Activated naive CD8-positive, alpha-beta T cell (primary cell): Measurements from ENCODE around the gene MTHFR.

Experiments
- H3K27ac Mint-ChIP-seq: one replicate; pipeline ENCODE4 v1.8.0; 2021; ENCODE audit warnings: mixed read lengths
- H3K27me3 Mint-ChIP-seq: one replicate; pipeline ENCODE4 v1.8.0; 2021; ENCODE audit warnings: mixed read lengths
- H3K36me3 Mint-ChIP-seq: one replicate; pipeline ENCODE4 v1.8.0; 2021; ENCODE audit warnings: mixed read lengths
- H3K4me1 Mint-ChIP-seq: one replicate; pipeline ENCODE4 v1.8.0; 2021; ENCODE audit warnings: low read depth, mixed read lengths
- H3K4me3 Mint-ChIP-seq: one replicate; pipeline ENCODE4 v1.8.0; 2021; ENCODE audit warnings: mild to moderate bottlenecking, mixed read lengths
- H3K9me3 Mint-ChIP-seq: one replicate; pipeline ENCODE4 v1.8.0; 2021; ENCODE audit warnings: low read depth, mixed read lengths

The MTHFR gene

DNA sequence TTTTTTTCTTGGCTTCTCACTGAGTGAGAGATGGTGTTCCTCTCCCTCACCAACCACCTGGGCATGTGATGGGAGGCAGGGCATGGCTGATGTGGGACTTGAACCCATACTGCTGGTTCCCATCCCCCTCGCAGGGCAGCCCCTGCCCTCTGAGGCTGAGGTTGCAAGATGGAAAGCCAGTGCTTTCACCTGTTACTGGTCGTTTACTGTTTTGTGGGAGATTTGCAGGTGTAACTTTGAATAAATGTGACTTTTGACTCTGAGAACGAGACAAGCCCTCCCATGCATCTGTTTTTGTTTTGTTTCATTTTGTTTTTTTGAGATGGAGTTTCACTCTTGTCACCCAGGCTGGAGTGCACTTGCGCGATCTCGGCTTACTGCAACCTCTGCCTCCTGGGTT lies 22.2 kb downstream of the MTHFR start:
- no peak overlapping the region for H3K4me3 Mint-ChIP-seq
- H3K36me3 Mint-ChIP-seq = no peaks in the 10 kb centered on the region
- H3K27me3 Mint-ChIP-seq = no peaks in the 10 kb centered on the region
- H3K27ac Mint-ChIP-seq = no peak overlapping the region
- H3K4me1 Mint-ChIP-seq = peaks cover 2% of the 10 kb centered on the region
- no peaks in the 10 kb centered on the region for H3K9me3 Mint-ChIP-seq

DNA sequence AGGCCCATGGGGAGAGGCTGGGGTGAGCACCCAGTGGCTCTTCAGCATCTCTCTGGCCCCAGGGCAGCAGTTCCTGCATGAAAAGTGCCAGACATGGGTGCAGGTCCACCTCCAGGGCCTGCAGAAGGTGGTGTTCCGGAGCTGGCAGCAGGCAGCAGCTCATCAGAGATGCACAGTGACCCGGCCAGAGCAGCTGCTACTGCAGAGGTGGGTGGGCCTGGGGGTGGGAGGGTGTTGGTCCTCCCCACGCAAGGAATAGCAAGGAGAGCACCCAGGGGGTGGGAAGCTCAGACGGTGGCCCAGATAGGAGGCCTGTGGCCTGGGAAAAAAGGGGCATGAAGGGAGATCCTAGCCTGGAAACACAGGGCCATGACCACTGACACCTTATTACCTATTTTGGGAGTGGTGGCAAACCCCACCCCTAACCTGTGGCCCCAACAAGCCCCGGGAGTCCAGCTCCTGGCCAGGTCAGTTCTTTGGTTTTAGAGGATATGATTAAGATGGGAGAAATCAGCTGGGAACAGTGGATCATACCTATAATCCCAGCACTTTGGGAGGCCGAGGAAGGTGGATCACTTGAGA lies 23.5 kb downstream of the MTHFR start:
- no peak overlapping the region for H3K27ac Mint-ChIP-seq
- no peak overlapping the region for H3K4me3 Mint-ChIP-seq
- no peaks in the 10 kb centered on the region for H3K9me3 Mint-ChIP-seq
- no peaks in the 10 kb centered on the region for H3K36me3 Mint-ChIP-seq
- H3K4me1 Mint-ChIP-seq = peaks cover 2% of the 10 kb centered on the region
- H3K27me3 Mint-ChIP-seq = no peaks in the 10 kb centered on the region

DNA sequence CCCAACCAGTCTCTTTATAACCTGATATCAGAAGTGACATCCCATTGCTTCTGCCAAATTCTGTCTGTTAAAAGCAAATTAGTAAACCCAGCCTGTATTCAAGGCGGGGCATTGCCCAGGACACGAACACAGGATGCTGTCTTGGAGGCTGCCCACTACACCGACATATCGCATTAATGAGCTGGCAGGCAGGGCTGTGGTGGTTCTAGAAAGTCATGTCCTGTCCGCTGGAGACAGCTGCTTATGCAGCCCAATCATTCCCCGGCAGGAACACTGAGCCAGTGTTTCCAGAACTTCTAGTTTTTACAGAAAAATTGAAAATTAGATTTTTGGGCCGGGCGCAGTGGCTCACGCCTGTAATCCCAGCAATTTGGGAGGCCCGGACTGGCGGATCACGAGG lies 24.5 kb downstream of the MTHFR start:
- H3K27ac Mint-ChIP-seq = no peak overlapping the region
- H3K36me3 Mint-ChIP-seq = no peaks in the 10 kb centered on the region
- no peaks in the 10 kb centered on the region for H3K9me3 Mint-ChIP-seq
- no peaks in the 10 kb centered on the region for H3K27me3 Mint-ChIP-seq
- peaks cover 2% of the 10 kb centered on the region for H3K4me1 Mint-ChIP-seq
- no peak overlapping the region for H3K4me3 Mint-ChIP-seq

DNA sequence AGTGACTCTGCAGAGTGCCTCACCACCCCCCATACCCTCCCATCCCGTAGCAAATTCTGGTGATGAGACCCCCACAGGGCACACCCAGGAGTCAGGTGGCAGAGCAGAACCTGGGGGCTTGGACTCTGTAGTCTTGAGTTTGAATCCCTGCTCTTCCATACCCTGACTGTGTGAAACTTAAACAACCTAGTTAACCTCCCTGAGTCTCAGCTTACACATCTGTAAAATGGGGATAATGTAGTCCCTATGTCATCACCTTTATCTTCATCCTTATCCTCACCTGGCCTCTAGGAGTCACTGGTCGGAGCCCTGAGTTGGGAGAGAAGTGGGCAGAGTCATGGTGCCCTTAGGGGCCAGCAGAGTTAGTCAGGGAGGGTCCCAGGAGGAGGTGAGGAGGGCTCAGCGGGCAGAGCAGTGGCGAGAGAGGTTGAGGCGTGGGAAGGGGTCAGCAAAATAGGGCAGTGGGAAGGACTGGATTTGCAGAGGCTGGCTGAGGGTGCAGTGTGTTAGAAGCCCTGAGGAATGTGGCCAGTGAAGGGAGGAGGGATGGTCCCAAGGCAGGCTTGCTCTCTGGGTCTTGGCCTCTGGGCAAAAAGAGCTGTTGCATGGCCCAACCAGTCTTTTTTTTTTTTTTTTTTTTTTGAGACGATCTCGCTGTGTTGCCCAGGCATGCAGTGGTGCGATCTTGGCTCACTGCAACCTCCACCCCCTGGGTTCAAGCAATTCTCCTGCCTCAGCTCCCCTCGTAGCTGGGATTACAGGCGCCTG lies 25.2 kb downstream of the MTHFR start:
- no peaks in the 10 kb centered on the region for H3K27me3 Mint-ChIP-seq
- no peaks in the 10 kb centered on the region for H3K9me3 Mint-ChIP-seq
- H3K4me1 Mint-ChIP-seq = no peaks in the 10 kb centered on the region
- no peak overlapping the region for H3K27ac Mint-ChIP-seq
- no peak overlapping the region for H3K4me3 Mint-ChIP-seq
- H3K36me3 Mint-ChIP-seq = no peaks in the 10 kb centered on the region

DNA sequence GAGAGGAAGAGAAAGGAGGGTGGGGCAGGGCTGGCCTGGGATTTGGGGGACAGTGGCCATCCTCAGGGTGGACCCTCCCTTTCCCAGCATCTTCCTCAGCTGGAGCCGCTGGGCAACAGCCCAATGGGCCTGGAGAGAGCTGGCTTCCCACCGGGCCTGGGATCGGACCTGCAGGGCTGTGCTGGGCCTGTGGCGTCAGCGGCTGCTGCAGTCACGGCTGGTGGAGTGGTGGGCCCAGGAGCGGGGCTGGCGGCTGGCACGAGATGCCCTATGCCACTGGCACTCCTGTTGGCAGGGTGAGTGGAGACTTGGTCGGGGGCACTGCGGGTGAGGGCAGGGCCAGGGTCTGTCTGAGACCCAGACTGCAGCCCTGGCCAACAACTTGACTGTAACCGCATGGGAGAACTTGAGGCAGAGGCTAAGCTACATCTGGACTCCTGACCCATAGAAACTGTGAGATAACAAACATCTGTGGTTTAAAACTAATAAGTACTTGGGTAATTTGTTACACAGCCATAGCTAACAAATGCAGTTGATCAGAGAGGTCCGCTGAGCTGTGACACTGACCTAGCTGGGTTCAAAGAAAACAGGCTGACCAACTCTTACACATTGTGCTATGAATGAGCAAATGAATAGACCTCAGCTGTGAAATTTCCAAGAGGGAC lies 25.9 kb downstream of the MTHFR start:
- no peaks in the 10 kb centered on the region for H3K9me3 Mint-ChIP-seq

DNA sequence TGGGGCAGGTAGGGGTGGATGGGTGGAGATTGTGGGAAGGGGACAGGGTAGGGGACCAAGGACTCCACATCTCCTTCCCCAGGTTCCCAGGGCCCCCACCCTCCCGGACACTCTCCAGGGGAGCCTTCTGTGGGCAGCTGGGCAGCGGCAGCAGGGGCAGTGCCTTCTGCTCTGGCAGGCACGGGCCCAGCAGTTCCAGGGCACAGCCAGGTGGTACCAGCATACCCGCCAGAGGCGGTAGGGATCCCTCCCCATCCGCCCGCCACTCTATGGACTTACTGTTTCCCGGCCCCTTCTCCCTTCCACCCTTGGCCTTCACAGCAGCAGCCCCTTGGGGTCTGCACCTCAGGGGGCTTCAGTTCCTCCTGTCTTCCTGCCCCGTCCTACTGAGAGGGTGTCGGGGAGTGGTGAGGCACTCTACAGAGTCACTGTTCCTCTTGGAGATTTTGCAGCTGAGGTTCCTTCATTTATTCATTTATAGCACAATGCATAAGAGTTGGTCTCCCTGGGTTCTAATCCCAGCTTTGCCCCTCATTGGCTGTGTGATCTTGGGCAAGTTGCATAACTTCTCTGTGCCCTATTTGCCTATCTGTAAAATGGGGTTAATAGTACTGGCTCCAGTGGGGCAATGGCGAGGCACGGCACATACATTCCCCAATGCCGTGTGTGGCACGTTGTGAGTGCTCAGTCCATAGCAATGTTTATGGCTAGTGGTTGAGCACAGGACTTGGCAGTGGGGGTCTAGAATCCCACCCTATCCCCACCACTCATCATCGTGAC lies 26.7 kb downstream of the MTHFR start:
- Mint-ChIP-seq H3K27me3 (no peaks in the 10 kb centered on the region), H3K4me1 (no peaks in the 10 kb centered on the region), H3K27ac (no peak overlapping the region), H3K36me3 (no peaks in the 10 kb centered on the region), H3K4me3 (no peak overlapping the region), H3K9me3 (no peaks in the 10 kb centered on the region)

More for the DNA sequence above, 25.9 kb downstream of the MTHFR start:
- Mint-ChIP-seq H3K27me3 (no peaks in the 10 kb centered on the region), H3K4me1 (no peaks in the 10 kb centered on the region), H3K27ac (no peak overlapping the region), H3K4me3 (no peak overlapping the region), H3K36me3 (no peaks in the 10 kb centered on the region)

DNA sequence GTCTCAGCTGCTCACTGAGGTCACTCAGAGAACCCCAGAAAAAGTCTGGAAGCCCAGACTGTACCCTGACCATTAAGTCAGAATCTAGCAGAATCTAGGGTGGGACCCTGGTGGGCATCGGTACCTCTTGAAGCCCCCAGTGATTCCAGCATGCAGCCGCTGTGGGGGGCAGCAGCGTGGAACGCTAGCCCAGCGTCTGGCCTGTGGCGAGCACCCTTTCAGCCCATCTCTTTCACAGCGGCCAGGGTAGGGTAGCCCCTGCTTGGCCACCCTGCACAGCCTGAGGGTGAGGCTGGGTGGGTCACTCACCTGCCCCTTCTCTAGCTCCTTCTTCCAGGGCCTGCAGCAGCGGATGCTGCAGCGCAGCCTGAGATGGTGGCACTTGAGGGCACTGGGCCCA lies 27.4 kb downstream of the MTHFR start:
- H3K27ac Mint-ChIP-seq = no peak overlapping the region
- no peaks in the 10 kb centered on the region for H3K4me1 Mint-ChIP-seq
- no peaks in the 10 kb centered on the region for H3K9me3 Mint-ChIP-seq
- no peaks in the 10 kb centered on the region for H3K36me3 Mint-ChIP-seq
- H3K27me3 Mint-ChIP-seq = no peaks in the 10 kb centered on the region
- no peak overlapping the region for H3K4me3 Mint-ChIP-seq

DNA sequence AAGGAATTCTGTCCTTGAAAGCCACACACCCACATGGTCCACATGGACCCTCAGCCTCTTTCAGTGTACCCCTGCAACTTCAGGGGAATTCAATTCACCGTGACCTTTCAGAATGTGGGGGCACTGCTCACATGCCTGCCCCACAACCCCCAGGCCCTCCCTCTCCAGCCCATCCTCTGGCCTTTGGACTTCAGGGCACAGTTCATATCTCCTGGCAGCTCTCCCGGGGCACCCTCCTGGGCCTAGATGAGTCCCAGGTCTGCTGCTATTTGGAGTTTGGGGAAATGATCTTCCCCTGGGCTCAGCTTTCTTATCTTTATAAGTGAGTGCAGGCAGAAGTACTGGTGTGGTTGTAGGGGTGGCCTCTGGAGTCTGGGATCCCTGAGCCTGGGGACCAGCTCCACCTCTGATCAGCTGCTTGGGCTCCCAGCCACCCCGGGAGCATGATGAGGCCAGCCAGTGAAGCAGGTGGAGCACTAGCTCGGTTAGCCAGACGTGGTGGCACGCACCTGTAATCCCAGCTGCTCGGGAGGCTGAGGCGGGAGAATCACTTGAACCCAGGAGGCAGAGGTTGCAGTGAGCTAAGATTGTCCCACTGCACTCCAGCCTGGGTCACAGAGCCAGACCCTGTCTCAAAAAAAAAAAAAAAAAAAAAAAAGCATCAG lies 28.0 kb downstream of the MTHFR start:
- Mint-ChIP-seq H3K36me3 (no peaks in the 10 kb centered on the region), H3K4me1 (no peaks in the 10 kb centered on the region), H3K27me3 (no peaks in the 10 kb centered on the region), H3K27ac (no peak overlapping the region), H3K9me3 (no peaks in the 10 kb centered on the region), H3K4me3 (no peak overlapping the region)

DNA sequence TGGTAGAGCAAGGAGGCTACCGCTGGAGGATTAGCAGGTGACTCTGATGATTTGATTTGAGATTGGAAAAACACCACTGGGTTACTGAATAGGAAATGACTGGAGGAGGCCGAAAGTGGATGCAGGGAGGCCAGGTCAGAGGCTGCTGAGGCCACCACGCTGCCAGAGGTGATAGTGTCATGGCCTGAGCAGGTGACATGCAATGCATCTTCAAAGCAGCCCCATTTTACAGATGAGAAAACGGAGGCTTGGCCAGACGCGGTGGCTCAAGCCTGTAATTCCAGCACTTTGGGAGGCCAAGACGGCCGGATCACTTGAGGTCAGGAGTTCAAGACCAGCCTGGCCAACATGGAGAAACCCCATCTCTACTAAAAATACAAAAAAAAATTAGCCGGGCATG lies 31.0 kb downstream of the MTHFR start:
- H3K27me3 Mint-ChIP-seq = no peaks in the 10 kb centered on the region
- no peaks in the 10 kb centered on the region for H3K4me1 Mint-ChIP-seq
- H3K36me3 Mint-ChIP-seq = no peaks in the 10 kb centered on the region
- H3K4me3 Mint-ChIP-seq = no peak overlapping the region
- H3K27ac Mint-ChIP-seq = no peak overlapping the region
- no peaks in the 10 kb centered on the region for H3K9me3 Mint-ChIP-seq

DNA sequence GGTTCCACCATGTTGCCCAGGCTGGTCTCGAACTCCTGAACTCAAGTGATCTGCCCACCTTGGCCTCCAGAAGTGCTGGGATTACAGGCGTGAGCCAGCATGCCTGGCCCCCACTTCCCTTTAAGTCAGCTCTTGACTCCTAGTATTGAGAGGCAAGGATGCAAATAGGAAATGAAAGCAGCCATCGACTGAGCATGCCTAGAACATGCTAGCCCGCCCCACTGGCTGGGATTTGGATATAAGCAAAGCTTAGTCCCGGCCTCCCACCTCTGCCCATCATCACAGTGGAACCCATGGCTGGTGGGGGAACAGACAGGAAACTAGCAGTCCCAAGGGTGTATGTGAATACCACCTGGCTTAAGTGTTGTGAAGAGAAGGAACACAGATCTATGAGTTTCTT lies 33.3 kb downstream of the MTHFR start:
- Mint-ChIP-seq H3K4me1 (no peaks in the 10 kb centered on the region), H3K9me3 (no peaks in the 10 kb centered on the region), H3K27ac (no peak overlapping the region), H3K36me3 (no peaks in the 10 kb centered on the region), H3K4me3 (no peak overlapping the region), H3K27me3 (no peaks in the 10 kb centered on the region)

DNA sequence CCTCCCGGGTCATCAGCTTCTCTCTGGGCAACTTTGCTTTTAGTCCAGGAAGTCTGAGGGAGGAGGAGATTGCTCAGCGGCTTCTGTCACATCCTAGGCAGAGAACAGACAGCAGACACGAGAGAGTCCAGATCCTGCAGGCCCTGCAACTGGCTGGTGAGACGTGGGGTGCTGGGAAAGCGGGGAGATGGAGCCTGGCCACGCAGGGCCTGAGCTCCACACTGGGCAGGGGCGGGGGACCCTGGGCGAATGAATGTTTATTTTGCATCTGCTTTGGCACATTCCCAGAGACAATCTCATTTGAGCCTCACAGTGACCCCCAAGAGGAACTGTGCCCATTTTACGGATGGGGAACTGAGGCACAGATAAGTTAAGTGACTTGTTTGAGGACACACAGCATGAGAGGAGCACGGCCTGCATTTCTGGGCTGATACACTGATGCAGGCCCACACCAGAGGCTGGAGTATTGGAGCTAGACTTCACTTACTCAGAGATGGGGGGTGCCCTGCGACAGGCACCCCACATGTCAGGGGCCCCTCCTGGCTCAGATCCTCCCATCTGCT lies 34.2 kb downstream of the MTHFR start:
- no peak overlapping the region for H3K27ac Mint-ChIP-seq
- no peak overlapping the region for H3K4me3 Mint-ChIP-seq
- no peaks in the 10 kb centered on the region for H3K4me1 Mint-ChIP-seq
- no peaks in the 10 kb centered on the region for H3K27me3 Mint-ChIP-seq
- H3K36me3 Mint-ChIP-seq = no peaks in the 10 kb centered on the region
- no peaks in the 10 kb centered on the region for H3K9me3 Mint-ChIP-seq

DNA sequence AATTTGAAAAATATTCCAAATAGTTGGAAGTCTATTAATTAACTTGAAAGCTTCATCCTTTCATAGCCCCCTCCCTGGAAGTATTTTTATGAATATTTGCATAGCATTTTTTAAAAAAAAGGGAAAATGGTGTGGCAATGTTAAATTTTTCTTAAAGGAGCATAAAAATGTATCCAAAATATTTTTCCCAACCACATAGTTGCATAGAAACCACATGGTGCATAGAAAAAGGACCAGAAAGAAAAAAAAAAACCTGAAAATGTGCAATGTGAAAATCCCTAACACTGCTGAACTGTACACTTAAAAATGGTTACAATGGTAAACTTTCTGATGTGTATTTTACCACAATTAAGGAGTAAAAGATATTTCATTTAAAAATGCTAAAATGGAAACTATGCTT lies 35.8 kb downstream of the MTHFR start:
- Mint-ChIP-seq H3K4me3 (no peak overlapping the region), H3K4me1 (no peaks in the 10 kb centered on the region), H3K9me3 (no peaks in the 10 kb centered on the region), H3K27ac (no peak overlapping the region), H3K36me3 (no peaks in the 10 kb centered on the region), H3K27me3 (no peaks in the 10 kb centered on the region)

DNA sequence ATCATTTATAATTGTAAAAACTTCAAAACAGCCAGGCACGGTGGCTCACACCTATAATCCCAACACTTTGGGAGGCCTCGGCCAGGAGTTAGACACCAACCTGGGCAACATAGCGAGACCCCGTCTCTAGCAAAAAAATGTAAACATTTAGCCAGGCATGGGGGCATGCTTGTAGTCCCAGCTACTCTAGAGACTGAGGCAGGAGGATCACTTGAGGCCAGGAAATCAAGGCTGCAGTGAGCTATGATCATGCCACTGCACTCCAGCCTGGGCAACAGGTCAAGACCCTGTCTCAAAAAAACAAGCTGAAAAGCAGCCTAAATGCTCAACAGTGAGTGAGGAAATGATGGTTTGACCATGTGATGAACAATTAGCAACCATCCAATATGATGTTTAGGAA lies 36.5 kb downstream of the MTHFR start:
- H3K9me3 Mint-ChIP-seq = no peaks in the 10 kb centered on the region
- H3K36me3 Mint-ChIP-seq = no peaks in the 10 kb centered on the region
- no peaks in the 10 kb centered on the region for H3K27me3 Mint-ChIP-seq
- H3K4me1 Mint-ChIP-seq = no peaks in the 10 kb centered on the region
- no peak overlapping the region for H3K4me3 Mint-ChIP-seq
- no peak overlapping the region for H3K27ac Mint-ChIP-seq

DNA sequence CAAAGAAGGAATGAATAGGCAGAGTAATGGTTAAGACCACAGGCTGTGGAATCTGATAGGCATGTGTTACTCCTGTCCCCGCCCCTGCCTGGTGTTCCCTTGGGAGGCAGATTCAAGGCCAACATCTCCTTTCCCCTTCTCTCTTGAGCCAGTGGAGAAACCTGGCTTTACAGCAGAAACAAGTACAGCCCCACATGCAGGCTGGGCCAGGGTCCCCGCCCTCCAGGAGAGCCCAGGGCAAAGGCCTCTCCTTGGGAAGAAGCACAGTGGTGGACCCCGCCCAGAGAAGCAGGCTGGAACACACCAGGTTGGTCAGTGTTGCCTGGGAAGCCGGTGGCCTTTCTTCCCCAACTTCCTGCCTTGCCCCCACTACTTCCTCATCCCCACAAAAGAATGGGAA lies 36.9 kb downstream of the MTHFR start:
- Mint-ChIP-seq H3K4me1 (no peaks in the 10 kb centered on the region), H3K4me3 (no peak overlapping the region), H3K27ac (no peak overlapping the region), H3K9me3 (no peaks in the 10 kb centered on the region), H3K36me3 (no peaks in the 10 kb centered on the region), H3K27me3 (no peaks in the 10 kb centered on the region)
